Body of pancreas (tissue), 4 donors: ENCODE measurements around the gene DCAF12L2.
"Not testable (repeated sequence)": the region's sequence is repeated elsewhere in the genome, so short reads cannot be mapped to it uniquely, and the experiment has no call there.

Experiments used
- POLR2A ChIP-seq, 3 donors: fragments of 450-650 bp; IDR thresholded peaks; one replicate each; pipeline ENCODE4 v1.6.1; 2016; ENCODE audit warnings: antibody characterized with exemption in 3 of 3, mild to moderate bottlenecking in 2 of 3
- TF ChIP-seq, protein P1 (sequence below), 7 experiments: fragments of 450-650 bp in 4 of 7; fragments of 200-600 bp in 3 of 7; sonication (generic) in 3 of 7; IDR thresholded peaks; one replicate each; pipeline ENCODE4 v1.5.1; 2016 to 2019; ENCODE audit warnings: antibody characterized with exemption in 7 of 7

DNA sequence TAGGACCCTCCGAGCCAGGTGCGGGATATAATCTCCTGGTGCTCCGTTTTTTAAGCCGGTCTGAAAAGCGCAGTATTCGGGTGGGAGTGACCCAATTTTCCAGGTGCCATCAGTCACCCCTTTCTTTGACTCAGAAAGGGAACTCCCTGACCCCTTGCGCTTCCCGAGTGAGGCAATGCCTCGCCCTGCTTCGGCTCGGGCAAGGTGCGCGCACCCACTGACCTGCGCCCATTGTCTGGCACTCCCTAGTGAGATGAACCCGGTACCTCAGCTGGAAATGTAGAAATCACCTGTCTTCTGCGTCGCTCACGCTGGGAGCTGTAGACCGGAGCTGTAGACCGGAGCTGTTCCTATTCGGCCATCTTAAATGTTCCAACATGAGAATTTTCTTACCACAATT is 24.8 kb upstream of the DCAF12L2 start:
- TF ChIP-seq, protein P1, sequence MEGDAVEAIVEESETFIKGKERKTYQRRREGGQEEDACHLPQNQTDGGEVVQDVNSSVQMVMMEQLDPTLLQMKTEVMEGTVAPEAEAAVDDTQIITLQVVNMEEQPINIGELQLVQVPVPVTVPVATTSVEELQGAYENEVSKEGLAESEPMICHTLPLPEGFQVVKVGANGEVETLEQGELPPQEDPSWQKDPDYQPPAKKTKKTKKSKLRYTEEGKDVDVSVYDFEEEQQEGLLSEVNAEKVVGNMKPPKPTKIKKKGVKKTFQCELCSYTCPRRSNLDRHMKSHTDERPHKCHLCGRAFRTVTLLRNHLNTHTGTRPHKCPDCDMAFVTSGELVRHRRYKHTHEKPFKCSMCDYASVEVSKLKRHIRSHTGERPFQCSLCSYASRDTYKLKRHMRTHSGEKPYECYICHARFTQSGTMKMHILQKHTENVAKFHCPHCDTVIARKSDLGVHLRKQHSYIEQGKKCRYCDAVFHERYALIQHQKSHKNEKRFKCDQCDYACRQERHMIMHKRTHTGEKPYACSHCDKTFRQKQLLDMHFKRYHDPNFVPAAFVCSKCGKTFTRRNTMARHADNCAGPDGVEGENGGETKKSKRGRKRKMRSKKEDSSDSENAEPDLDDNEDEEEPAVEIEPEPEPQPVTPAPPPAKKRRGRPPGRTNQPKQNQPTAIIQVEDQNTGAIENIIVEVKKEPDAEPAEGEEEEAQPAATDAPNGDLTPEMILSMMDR (IDR thresholded peaks at IDR 0.05), result not testable (repeated sequence)
- TF ChIP-seq POLR2A (IDR thresholded peaks at IDR 0.05), result not testable (repeated sequence)
